ENCODE measurements around the gene EVPLL.
"Not testable (repeated sequence)": the region's sequence is repeated elsewhere in the genome, so short reads cannot be mapped to it uniquely, and the experiment has no call there.

EVPLL gene

GRCh38 chr17:18377437-18378204 is at the start of gene EVPLL:
Gene EVPLL, plus strand, starts transcription at chr17:18377778. Its CDS starts 3,160 bp downstream, at chr17:18380938.
- DNase-seq, result no peak

GRCh38 chr17:18328643-18329204 is 48.9 kb upstream of the EVPLL start:
- DNase-seq, result no peak

- DNase-seq, result no peak
These were observed 45.7 kb upstream of the EVPLL start for GRCh38 chr17:18331879-18332278.

- no peak for DNase-seq
These were observed 44.6 kb upstream of the EVPLL start for GRCh38 chr17:18332909-18333489.

GRCh38 chr17:18338158-18338557 is 39.4 kb upstream of the EVPLL start:
- DNase-seq, result not testable (repeated sequence)

GRCh38 chr17:18339933-18340332 is 37.6 kb upstream of the EVPLL start:
- DNase-seq, result no peak

- no peak for DNase-seq
These were observed 33.6 kb upstream of the EVPLL start for GRCh38 chr17:18344021-18344420.

- no peak for DNase-seq
These were observed 24.0 kb upstream of the EVPLL start for GRCh38 chr17:18353541-18353940.

- DNase-seq, result no peak
These were observed 21.0 kb upstream of the EVPLL start for GRCh38 chr17:18356624-18357023.

GRCh38 chr17:18360518-18360917 is 17.1 kb upstream of the EVPLL start:
- DNase-seq, result no peak

- no peak for DNase-seq
These were observed 15.5 kb upstream of the EVPLL start for GRCh38 chr17:18361837-18362697.

GRCh38 chr17:18362698-18363100 is 14.9 kb upstream of the EVPLL start:
- DNase-seq, result no peak

- peak; percentile 67 for DNase-seq
These were observed 14.2 kb upstream of the EVPLL start, which contains the start of gene SHMT1 for GRCh38 chr17:18363101-18364049. Gene SHMT1, minus strand, starts transcription at chr17:18363550. Its CDS starts 7,569 bp downstream, at chr17:18355981.

- no peak for DNase-seq
These were observed 13.4 kb upstream of the EVPLL start for GRCh38 chr17:18364166-18364565.

GRCh38 chr17:18368946-18369345 is 8.6 kb upstream of the EVPLL start:
- DNase-seq, result no peak

GRCh38 chr17:18370761-18371160 is 6.8 kb upstream of the EVPLL start:
- no peak for DNase-seq

GRCh38 chr17:18371455-18371854 is 6.1 kb upstream of the EVPLL start:
- no peak for DNase-seq

GRCh38 chr17:18373181-18373580 is 4.4 kb upstream of the EVPLL start:
- DNase-seq, result not testable (repeated sequence)

- no peak for DNase-seq
These were observed 3.4 kb upstream of the EVPLL start for GRCh38 chr17:18374216-18374615.

- no peak for DNase-seq
These were observed 577 bp downstream of the EVPLL start for GRCh38 chr17:18378205-18378505.

GRCh38 chr17:18378614-18379013 is 1.0 kb downstream of the EVPLL start:
- not testable (repeated sequence) for DNase-seq
